Measurements from ENCODE around the gene TTLL13.
"Not testable (repeated sequence)": the region's sequence is repeated elsewhere in the genome, so short reads cannot be mapped to it uniquely, and the experiment has no call there.

The TTLL13 gene

GRCh38 chr15:90287946-90288345, 38.6 kb downstream of the TTLL13 start:
- Histone ChIP-seq H3K27me3 (ENCODE audit: insufficient read depth, low read depth, severe bottlenecking) (no peaks in the 10 kb centered on the region), H3K4me3 (ENCODE audit: low read depth, low read length) (no peak overlapping the region), H3K36me3 (no peaks in the 10 kb centered on the region), H3K27ac (no peak overlapping the region), H3K9me3 (ENCODE audit: severe bottlenecking) (no peaks in the 10 kb centered on the region)
- no peak for DNase-seq
- TF ChIP-seq, protein P1, sequence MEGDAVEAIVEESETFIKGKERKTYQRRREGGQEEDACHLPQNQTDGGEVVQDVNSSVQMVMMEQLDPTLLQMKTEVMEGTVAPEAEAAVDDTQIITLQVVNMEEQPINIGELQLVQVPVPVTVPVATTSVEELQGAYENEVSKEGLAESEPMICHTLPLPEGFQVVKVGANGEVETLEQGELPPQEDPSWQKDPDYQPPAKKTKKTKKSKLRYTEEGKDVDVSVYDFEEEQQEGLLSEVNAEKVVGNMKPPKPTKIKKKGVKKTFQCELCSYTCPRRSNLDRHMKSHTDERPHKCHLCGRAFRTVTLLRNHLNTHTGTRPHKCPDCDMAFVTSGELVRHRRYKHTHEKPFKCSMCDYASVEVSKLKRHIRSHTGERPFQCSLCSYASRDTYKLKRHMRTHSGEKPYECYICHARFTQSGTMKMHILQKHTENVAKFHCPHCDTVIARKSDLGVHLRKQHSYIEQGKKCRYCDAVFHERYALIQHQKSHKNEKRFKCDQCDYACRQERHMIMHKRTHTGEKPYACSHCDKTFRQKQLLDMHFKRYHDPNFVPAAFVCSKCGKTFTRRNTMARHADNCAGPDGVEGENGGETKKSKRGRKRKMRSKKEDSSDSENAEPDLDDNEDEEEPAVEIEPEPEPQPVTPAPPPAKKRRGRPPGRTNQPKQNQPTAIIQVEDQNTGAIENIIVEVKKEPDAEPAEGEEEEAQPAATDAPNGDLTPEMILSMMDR (IDR thresholded peaks at IDR 0.05; ENCODE audit: low read depth, low read length) = no peak

GRCh38 chr15:90291679-90292356, 42.5 kb downstream of the TTLL13 start:
- peak; percentile 32 for DNase-seq
- Histone ChIP-seq H3K36me3 (no peaks in the 10 kb centered on the region), H3K4me3 (ENCODE audit: low read depth, low read length) (no peak overlapping the region), H3K27me3 (ENCODE audit: insufficient read depth, low read depth, severe bottlenecking) (no peaks in the 10 kb centered on the region), H3K9me3 (ENCODE audit: severe bottlenecking) (no peaks in the 10 kb centered on the region), H3K27ac (no peak overlapping the region)
- TF ChIP-seq, protein P1 (IDR thresholded peaks at IDR 0.05; ENCODE audit: low read depth, low read length) = no peak

DNA sequence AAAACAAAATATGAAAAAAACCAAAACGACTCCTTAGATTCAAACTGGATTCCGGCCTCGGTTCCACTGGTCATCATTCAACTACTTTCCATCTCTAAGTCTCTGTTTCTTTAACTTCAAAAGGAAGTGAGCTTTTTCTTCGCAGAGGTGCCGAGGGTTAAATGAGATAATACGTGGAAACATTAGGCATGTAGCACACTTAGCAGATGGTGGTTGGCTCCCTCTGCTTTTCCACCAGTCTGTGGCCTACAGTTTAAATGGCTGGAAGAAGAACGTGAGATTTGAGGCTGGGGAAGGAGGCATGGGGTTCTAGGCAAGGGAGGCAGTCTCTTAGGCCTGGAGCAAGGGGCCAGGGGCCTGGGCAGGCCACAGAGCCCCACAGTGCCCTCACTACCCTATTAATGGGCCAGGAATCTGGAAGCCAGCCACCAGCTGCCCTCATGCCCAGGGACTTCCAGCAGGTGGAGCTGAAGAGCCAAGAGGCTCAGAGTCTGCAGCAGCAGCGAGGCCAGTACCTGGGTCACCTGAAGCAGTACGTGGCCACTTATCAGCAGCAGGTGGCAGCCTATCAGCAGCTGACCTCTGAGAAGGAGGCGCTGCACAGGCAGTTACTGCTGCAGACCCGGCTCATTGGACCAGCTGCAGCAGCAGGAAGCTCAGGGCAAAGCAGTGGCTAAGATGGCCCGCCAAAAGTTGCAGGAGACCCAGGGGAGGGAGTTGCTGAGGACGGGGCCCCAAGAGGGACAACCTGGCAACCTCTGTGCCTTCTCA, 43.9 kb downstream of the TTLL13 start:
- H3K27me3 ChIP-seq (ENCODE audit: insufficient read depth, low read depth, severe bottlenecking); H3K27ac ChIP-seq; H3K36me3 ChIP-seq; H3K4me3 ChIP-seq (ENCODE audit: low read depth, low read length); H3K9me3 ChIP-seq (ENCODE audit: severe bottlenecking): not testable (repeated sequence)
- TF ChIP-seq, protein P1 (IDR thresholded peaks at IDR 0.05; ENCODE audit: low read depth, low read length) = peak; percentile 89
- DNase-seq = peak; percentile 90

DNA sequence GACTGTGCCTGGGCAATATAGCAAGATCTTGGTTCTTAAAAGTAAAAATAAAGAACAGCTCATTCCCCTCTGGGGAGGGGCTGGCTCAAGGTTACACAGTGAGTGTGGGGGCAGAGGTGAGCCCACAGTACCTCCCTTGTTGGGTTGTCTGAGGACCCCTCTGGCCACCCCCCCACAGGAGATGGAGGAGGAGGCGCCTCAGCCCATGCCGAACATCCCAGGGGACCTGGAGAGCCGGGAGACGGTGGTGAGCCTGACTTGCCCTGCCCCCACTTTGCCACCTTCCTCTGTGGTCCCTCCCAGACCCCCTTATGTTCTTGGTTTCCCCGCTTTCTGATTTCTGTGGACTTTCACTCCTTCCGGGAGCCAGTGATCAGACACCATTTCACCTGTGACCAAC, 44.8 kb downstream of the TTLL13 start:
- H3K36me3 ChIP-seq = no peaks in the 10 kb centered on the region
- TF ChIP-seq, protein P1 (IDR thresholded peaks at IDR 0.05; ENCODE audit: low read depth, low read length) = no peak
- no peak for DNase-seq
- H3K4me3 ChIP-seq (ENCODE audit: low read depth, low read length) = no peak overlapping the region
- no peaks in the 10 kb centered on the region for H3K9me3 ChIP-seq (ENCODE audit: severe bottlenecking)
- H3K27ac ChIP-seq = no peak overlapping the region
- no peaks in the 10 kb centered on the region for H3K27me3 ChIP-seq (ENCODE audit: insufficient read depth, low read depth, severe bottlenecking)

- H3K27ac ChIP-seq = no peak overlapping the region
- H3K27me3 ChIP-seq (ENCODE audit: insufficient read depth, low read depth, severe bottlenecking) = no peaks in the 10 kb centered on the region
- H3K9me3 ChIP-seq (ENCODE audit: severe bottlenecking) = no peaks in the 10 kb centered on the region
- no peak for DNase-seq
- TF ChIP-seq, protein P1 (IDR thresholded peaks at IDR 0.05; ENCODE audit: low read depth, low read length) = 0 out of 2 replicates have a peak, but pooled peaks have one; percentile 7
- H3K4me3 ChIP-seq (ENCODE audit: low read depth, low read length) = no peak overlapping the region
- no peaks in the 10 kb centered on the region for H3K36me3 ChIP-seq
Measured at GRCh38 chr15:90294601-90295269, 45.4 kb downstream of the TTLL13 start.
